IMR-90 (cell line): ENCODE data around the gene ACIN1. TPM values are rescaled to one million over a fixed set of nuclear protein-coding genes. Genes with fewer than 3 reads are reported as not detected.

Experiments
- ATAC-seq: fragments of 200-7000 bp; cut with Tn5 transposase; 2 replicates; pipeline ENCODE4 v1.9.1; 2020; ENCODE audit warnings: low read depth, mild to moderate bottlenecking, moderate library complexity
- BruUV-seq: library from RNA; stranded (reverse); fragments of 400-500 nt; replicated peaks from 2 replicates; lab custom pipeline; 2021; lab: Mats Ljungman, UMichigan
- CTCF ChIA-PET: fragments of 300-600 bp; formaldehyde crosslinking; extraction: SDS; loops from one replicate; lab custom pipeline; 2021; ENCODE audit warnings: antibody characterized with exemption; lab: Yijun Ruan, JAX
- POLR2A ChIA-PET: fragments of 300-600 bp; sonication (Branson Sonifier 250); formaldehyde crosslinking; loops from one replicate; lab custom pipeline; 2022; ENCODE audit warnings: antibody characterized with exemption; ENCODE audit not compliant: unreplicated experiment; lab: Charles Lee
- DNase-seq: peaks from one replicate; pipeline ENCODE4 v3.0.0; 2013
- H2AFZ ChIP-seq: replicated peaks from 2 replicates; pipeline ENCODE3; 2013; ENCODE audit warnings: low read length, mild to moderate bottlenecking; ENCODE audit not compliant: poor library complexity
- H2AK5ac ChIP-seq: 2 replicates; pipeline ENCODE4 v1.6.1; 2013; ENCODE audit warnings: low read depth, low read length, inconsistent platforms
- H2AK9ac ChIP-seq: replicated peaks from 2 replicates; pipeline ENCODE3; 2013; ENCODE audit warnings: mild to moderate bottlenecking, low read depth, low read length, moderate library complexity; ENCODE audit not compliant: poor library complexity
- H2BK120ac ChIP-seq: 2 replicates; pipeline ENCODE4 v1.6.1; 2013; ENCODE audit warnings: low read depth, low read length, inconsistent platforms
- H2BK15ac ChIP-seq: 3 replicates; pipeline ENCODE4 v1.6.1; 2013; ENCODE audit warnings: low read depth, low read length, inconsistent platforms
- H2BK20ac ChIP-seq: 2 replicates; pipeline ENCODE4 v1.6.1; 2013; ENCODE audit warnings: low read depth, mild to moderate bottlenecking, inconsistent platforms, low read length, moderate library complexity
- H2BK5ac ChIP-seq: 2 replicates; pipeline ENCODE4 v1.6.1; 2013; ENCODE audit warnings: mild to moderate bottlenecking, low read depth, low read length, inconsistent platforms; ENCODE audit not compliant: poor library complexity, severe bottlenecking
- H3K14ac ChIP-seq: replicated peaks from 2 replicates; pipeline ENCODE4 v1.6.1; 2013; ENCODE audit warnings: low read depth, low read length, inconsistent platforms
- H3K18ac ChIP-seq: 2 replicates; pipeline ENCODE4 v1.6.1; 2013; ENCODE audit warnings: low read depth, low read length, control low read depth
- H3K23ac ChIP-seq: 2 replicates; pipeline ENCODE4 v1.6.1; 2013; ENCODE audit warnings: low read depth, low read length, inconsistent platforms
- H3K27ac ChIP-seq: 2 replicates; pipeline ENCODE4 v1.5.1; 2013; ENCODE audit warnings: mild to moderate bottlenecking, control low read depth, low read length; ENCODE audit not compliant: insufficient read depth
- H3K27me3 ChIP-seq: 2 replicates; pipeline ENCODE4 v1.6.1; 2013; ENCODE audit warnings: low read length; ENCODE audit not compliant: control insufficient read depth, insufficient read depth
- H3K36me3 ChIP-seq: 2 replicates; pipeline ENCODE4 v1.6.1; 2013; ENCODE audit warnings: low read length, mixed read lengths; ENCODE audit not compliant: control insufficient read depth, insufficient read depth
- H3K4ac ChIP-seq: 2 replicates; pipeline ENCODE4 v1.6.1; 2013; ENCODE audit warnings: low read depth, low read length, inconsistent platforms
- H3K4me1 ChIP-seq: 2 replicates; pipeline ENCODE4 v1.6.1; 2013; ENCODE audit warnings: low read length, mixed read lengths; ENCODE audit not compliant: control insufficient read depth, insufficient read depth
- H3K4me2 ChIP-seq: 2 replicates; pipeline ENCODE4 v1.6.1; 2013; ENCODE audit warnings: low read depth, mild to moderate bottlenecking, control low read depth, low read length, moderate library complexity
- H3K4me3 ChIP-seq: 2 replicates; pipeline ENCODE4 v1.5.1; 2013; ENCODE audit warnings: low read depth, mild to moderate bottlenecking, control low read depth, low read length, moderate library complexity; ENCODE audit not compliant: insufficient read depth
- H3K56ac ChIP-seq: 2 replicates; pipeline ENCODE4 v1.6.1; 2013; ENCODE audit warnings: low read length, inconsistent platforms; ENCODE audit not compliant: insufficient read depth; ENCODE audit errors: extremely low read depth
- H3K79me1 ChIP-seq, 2 experiments: 2 replicates each; pipeline ENCODE4 v1.6.1; 2013; ENCODE audit warnings: low read length in 2 of 2, inconsistent platforms in 1 of 2, low read depth in 1 of 2
- H3K9ac ChIP-seq: 2 replicates; pipeline ENCODE4 v1.6.1; 2013; ENCODE audit warnings: low read depth, low read length, control low read depth
- H3K9me1 ChIP-seq: 2 replicates; pipeline ENCODE4 v1.6.1; 2013; ENCODE audit warnings: low read length, inconsistent platforms; ENCODE audit not compliant: insufficient read depth
- H3K9me3 ChIP-seq: 2 replicates; pipeline ENCODE4 v1.6.1; 2013; ENCODE audit warnings: low read length; ENCODE audit not compliant: control insufficient read depth, insufficient read depth
- H4K20me1 ChIP-seq: 2 replicates; pipeline ENCODE4 v1.6.1; 2013; ENCODE audit warnings: low read length, inconsistent platforms; ENCODE audit not compliant: insufficient read depth
- H4K5ac ChIP-seq: 2 replicates; pipeline ENCODE4 v1.6.1; 2013; ENCODE audit warnings: mild to moderate bottlenecking, low read depth, low read length, control low read depth
- H4K8ac ChIP-seq, 2 experiments: 2 replicates each; pipeline ENCODE4 v1.6.1; 2013; ENCODE audit warnings: low read depth in 2 of 2, low read length in 2 of 2, control low read depth in 1 of 2, inconsistent platforms in 1 of 2
- H4K91ac ChIP-seq: 2 replicates; pipeline ENCODE4 v1.6.1; 2013; ENCODE audit warnings: low read depth, low read length, inconsistent platforms; ENCODE audit not compliant: insufficient read depth
- BHLHE40 ChIP-seq: fragments of 150-350 bp; IDR thresholded peaks from 2 replicates; pipeline ENCODE4 v1.6.1; 2016; ENCODE audit warnings: mild to moderate bottlenecking, low read depth, low read length
- CEBPB ChIP-seq: IDR thresholded peaks from 2 replicates; pipeline ENCODE4 v1.6.1; 2012; ENCODE audit warnings: low read depth, low read length, improper control_type of control experiment
- CHD1 ChIP-seq: IDR thresholded peaks from 2 replicates; pipeline ENCODE4 v1.6.1; 2012; ENCODE audit warnings: low read depth, low read length, improper control_type of control experiment
- ELK1 ChIP-seq: fragments of 150-350 bp; IDR thresholded peaks from 2 replicates; pipeline ENCODE4 v1.6.1; 2016; ENCODE audit warnings: low read depth, mild to moderate bottlenecking, low read length, moderate library complexity, borderline replicate concordance
- FOS ChIP-seq: fragments of 150-350 bp; IDR thresholded peaks from 2 replicates; pipeline ENCODE4 v1.6.1; 2016; ENCODE audit warnings: low read depth, low read length
- MAFK ChIP-seq: IDR thresholded peaks from 2 replicates; pipeline ENCODE4 v1.6.1; 2012; ENCODE audit warnings: low read depth, low read length, improper control_type of control experiment
- MAZ ChIP-seq: IDR thresholded peaks from 2 replicates; pipeline ENCODE4 v1.6.1; 2012; ENCODE audit warnings: low read depth, mild to moderate bottlenecking, low read length, improper control_type of control experiment, moderate library complexity, borderline replicate concordance
- MXI1 ChIP-seq: IDR thresholded peaks from 2 replicates; pipeline ENCODE4 v1.6.1; 2012; ENCODE audit warnings: low read depth, mild to moderate bottlenecking, low read length, moderate library complexity, borderline replicate concordance
- NFE2L2 ChIP-seq: fragments of 150-350 bp; IDR thresholded peaks from 2 replicates; pipeline ENCODE4 v1.6.1; 2016; ENCODE audit warnings: low read depth, mild to moderate bottlenecking, low read length
- POLR2A ChIP-seq: IDR thresholded peaks from 2 replicates; pipeline ENCODE4 v1.6.1; 2012; ENCODE audit warnings: mild to moderate bottlenecking, low read depth, low read length
- RAD21 ChIP-seq: IDR thresholded peaks from 2 replicates; pipeline ENCODE4 v1.6.1; 2012; ENCODE audit warnings: low read length, improper control_type of control experiment
- RCOR1 ChIP-seq: IDR thresholded peaks from 2 replicates; pipeline ENCODE4 v1.6.1; 2012; ENCODE audit warnings: mild to moderate bottlenecking, low read length, improper control_type of control experiment; ENCODE audit not compliant: insufficient replicate concordance
- RFX5 ChIP-seq: IDR thresholded peaks from 2 replicates; pipeline ENCODE4 v1.8.0; 2012; ENCODE audit warnings: low read depth, mild to moderate bottlenecking, low read length, moderate library complexity
- SMC3 ChIP-seq: fragments of 150-350 bp; IDR thresholded peaks from 2 replicates; pipeline ENCODE4 v1.6.1; 2016; ENCODE audit warnings: low read depth, mild to moderate bottlenecking, antibody characterized with exemption, low read length, moderate library complexity
- USF2 ChIP-seq: fragments of 150-350 bp; IDR thresholded peaks from 2 replicates; pipeline ENCODE4 v1.6.1; 2017; ENCODE audit warnings: mild to moderate bottlenecking, antibody characterized with exemption, low read length, low read depth
- WGBS, 2 experiments: methylation state at CpG; one replicate each; pipeline versions ENCODE4 v1.1.5 to v1.1.7; 2013; ENCODE audit warnings: missing lambda C conversion rate in 2 of 2; ENCODE audit not compliant: insufficient read length in 1 of 2; ENCODE audit errors: extremely low coverage in 2 of 2; 5-methylcytosine and 5-hydroxymethylcytosine counted together
- dilution Hi-C: fragments of 300-500 bp; cut with HindIII; formaldehyde crosslinking; loops from one replicate; pipeline ENCODE4 v1.14.3; 2018; ENCODE audit warnings: low sequenced_read_pairs; ENCODE audit not compliant: unreplicated experiment
- in situ Hi-C: fragments of 300-500 bp; cut with MboI; formaldehyde crosslinking; loops from 3 replicates; pipeline ENCODE4 v1.14.3; 2019; ENCODE audit warnings: low sequenced_read_pairs, inconsistent platforms, mixed read lengths
- intact Hi-C: fragments of 100-400 bp; cut with micrococcal nuclease; formaldehyde crosslinking; loops from 2 replicates; pipeline ENCODE4 v1.10.0; 2022
- polyA plus RNA-seq, 3 experiments: library from polyadenylated mRNA; depleted of rRNA; stranded (reverse); fragments of >200 nt; gene quantifications; 2 replicates each; pipeline ENCODE4 v1.2.3, GENCODE V29; 2012; ENCODE audit warnings: low replicate concordance in 1 of 3
- total RNA-seq: library from RNA; depleted of rRNA; stranded (reverse); fragments of >200 nt; gene quantifications from 2 replicates; pipeline ENCODE4 v1.2.3, GENCODE V29; 2012
- TF ChIP-seq, protein P1 (sequence below): conservative IDR thresholded peaks from 2 replicates; pipeline ENCODE4 v1.5.1; 2012; ENCODE audit warnings: mild to moderate bottlenecking, low read depth, low read length, improper control_type of control experiment

The ACIN1 gene
- total and polyA plus RNA-seq, 2 of the 4 experiments (the other 2 are of a cell fraction): 73.8 to 185 TPM

GRCh38 chr14:23040100-23040499 is 54.8 kb downstream of the ACIN1 start:
- no peak overlapping the region for H2BK5ac ChIP-seq
- in situ Hi-C loops (no loop called here), intact Hi-C loops (no loop called here), dilution Hi-C loops (no loop called here)
- no peak overlapping the region for H3K14ac ChIP-seq
- no peak overlapping the region for H4K91ac ChIP-seq
- H3K4me1 ChIP-seq: peaks cover 2% of the 10 kb centered on the region; the same call in 1 of the 2 replicates
- H2BK15ac ChIP-seq: no peak overlapping the region
- H2AK5ac ChIP-seq: no peak overlapping the region
- no TSS peak for BruUV-seq
- no peak overlapping the region for H2AFZ ChIP-seq
- no peaks in the 10 kb centered on the region for H3K79me1 ChIP-seq
- no peak overlapping the region for H3K56ac ChIP-seq
- no peak overlapping the region for H4K5ac ChIP-seq
- H3K27me3 ChIP-seq: no peaks in the 10 kb centered on the region
- H3K9me1 ChIP-seq: peaks cover 4% of the 10 kb centered on the region; the same call in 1 of the 2 replicates
- H3K9ac ChIP-seq: no peak overlapping the region
- no peak overlapping the region for H3K23ac ChIP-seq
- no peak for DNase-seq
- H3K4me2 ChIP-seq: no peak overlapping the region
- WGBS, 2 experiments: no CpG with 5 or more reads among the region's 4 CpGs
- no peak overlapping the region; the same call in 1 of the 2 replicates for H2BK20ac ChIP-seq
- no peak overlapping the region for H3K4ac ChIP-seq
- no peaks in the 10 kb centered on the region for H3K36me3 ChIP-seq
- ATAC-seq: no peak
- H3K18ac ChIP-seq: no peak overlapping the region
- H3K27ac ChIP-seq: no peak overlapping the region
- ChIA-PET POLR2A (no interaction called here), CTCF (interaction anchor here (0.9 kb wide), 1 partner anchor 32 kb away, joined by 3 read pairs; no protein-coding TSS in a partner anchor)
- peak overlapping the region; percentile 60 for H2AK9ac ChIP-seq
- no peaks in the 10 kb centered on the region for H3K9me3 ChIP-seq
- H4K20me1 ChIP-seq: no peaks in the 10 kb centered on the region
- H2BK120ac ChIP-seq: no peak overlapping the region
- TF ChIP-seq ELK1 (no peak), MAFK (no peak), RCOR1 (no peak), FOS (no peak), SMC3 (no peak), CHD1 (no peak), BHLHE40 (no peak), CEBPB (no peak), MXI1 (no peak), POLR2A (no peak), RFX5 (no peak), NFE2L2 (no peak), RAD21 (no peak), USF2 (no peak), MAZ (no peak)
- TF ChIP-seq, protein P1, sequence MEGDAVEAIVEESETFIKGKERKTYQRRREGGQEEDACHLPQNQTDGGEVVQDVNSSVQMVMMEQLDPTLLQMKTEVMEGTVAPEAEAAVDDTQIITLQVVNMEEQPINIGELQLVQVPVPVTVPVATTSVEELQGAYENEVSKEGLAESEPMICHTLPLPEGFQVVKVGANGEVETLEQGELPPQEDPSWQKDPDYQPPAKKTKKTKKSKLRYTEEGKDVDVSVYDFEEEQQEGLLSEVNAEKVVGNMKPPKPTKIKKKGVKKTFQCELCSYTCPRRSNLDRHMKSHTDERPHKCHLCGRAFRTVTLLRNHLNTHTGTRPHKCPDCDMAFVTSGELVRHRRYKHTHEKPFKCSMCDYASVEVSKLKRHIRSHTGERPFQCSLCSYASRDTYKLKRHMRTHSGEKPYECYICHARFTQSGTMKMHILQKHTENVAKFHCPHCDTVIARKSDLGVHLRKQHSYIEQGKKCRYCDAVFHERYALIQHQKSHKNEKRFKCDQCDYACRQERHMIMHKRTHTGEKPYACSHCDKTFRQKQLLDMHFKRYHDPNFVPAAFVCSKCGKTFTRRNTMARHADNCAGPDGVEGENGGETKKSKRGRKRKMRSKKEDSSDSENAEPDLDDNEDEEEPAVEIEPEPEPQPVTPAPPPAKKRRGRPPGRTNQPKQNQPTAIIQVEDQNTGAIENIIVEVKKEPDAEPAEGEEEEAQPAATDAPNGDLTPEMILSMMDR: no peak
- no peak overlapping the region for H3K4me3 ChIP-seq
- H4K8ac ChIP-seq: no peak overlapping the region
